GM11168 (cell line): Measurements from ENCODE around the gene STEAP3.

Experiments used
- in situ Hi-C: fragments of 300-500 bp; cut with MboI; formaldehyde crosslinking; loops from one replicate; pipeline ENCODE4 v1.12.0; 2022; ENCODE audit warnings: low sequenced_read_pairs; ENCODE audit not compliant: unreplicated experiment

The STEAP3 gene

GRCh38 chr2:119245076-119245840, 21.6 kb downstream of the STEAP3 start:
- in situ Hi-C loops = no loop called here

- in situ Hi-C loops = no loop called here
These were observed 22.2 kb downstream of the STEAP3 start for GRCh38 chr2:119245841-119246230.

GRCh38 chr2:119246884-119247843, 23.5 kb downstream of the STEAP3 start:
- in situ Hi-C loops = no loop called here

- in situ Hi-C loops = no loop called here
These were observed 24.2 kb downstream of the STEAP3 start for GRCh38 chr2:119247844-119248271.

- in situ Hi-C loops = no loop called here
These were observed 24.7 kb downstream of the STEAP3 start for GRCh38 chr2:119248311-119248710.

GRCh38 chr2:119248751-119249150, 25.1 kb downstream of the STEAP3 start:
- in situ Hi-C loops = no loop called here

- in situ Hi-C loops = no loop called here
These were observed 25.7 kb downstream of the STEAP3 start for GRCh38 chr2:119249311-119249710.

- in situ Hi-C loops = no loop called here
These were observed 26.5 kb downstream of the STEAP3 start for GRCh38 chr2:119249855-119250717.

GRCh38 chr2:119250718-119251290, 27.2 kb downstream of the STEAP3 start:
- in situ Hi-C loops = no loop called here

- in situ Hi-C loops = no loop called here
These were observed 28.0 kb downstream of the STEAP3 start for GRCh38 chr2:119251652-119252051.

- in situ Hi-C loops = no loop called here
These were observed 28.8 kb downstream of the STEAP3 start for GRCh38 chr2:119252186-119253113.

GRCh38 chr2:119253114-119253702, 29.6 kb downstream of the STEAP3 start:
- in situ Hi-C loops = no loop called here

GRCh38 chr2:119253760-119254600, 30.3 kb downstream of the STEAP3 start:
- in situ Hi-C loops = no loop called here

GRCh38 chr2:119254601-119255080, 31.0 kb downstream of the STEAP3 start:
- in situ Hi-C loops = no loop called here

- in situ Hi-C loops = no loop called here
These were observed 32.3 kb downstream of the STEAP3 start for GRCh38 chr2:119255760-119256581.

GRCh38 chr2:119256582-119256921, 32.9 kb downstream of the STEAP3 start:
- in situ Hi-C loops = no loop called here

- in situ Hi-C loops = no loop called here
These were observed 33.6 kb downstream of the STEAP3 start for GRCh38 chr2:119257198-119257597.
